H1 (cell line): ENCODE data around the gene RPL3. TPM values are rescaled to one million over a fixed set of nuclear protein-coding genes. Genes with fewer than 3 reads are reported as not detected.

Experiments
- CTCF ChIA-PET: fragments of 300-600 bp; sonication (Branson Sonifier 250); formaldehyde crosslinking; loops from one replicate; lab custom pipeline; 2021; ENCODE audit not compliant: partially characterized antibody; lab: Charles Lee
- POLR2A ChIA-PET: fragments of 300-600 bp; sonication (Branson Sonifier 250); formaldehyde crosslinking; loops from one replicate; lab custom pipeline; 2021; ENCODE audit warnings: inconsistent platforms; ENCODE audit not compliant: partially characterized antibody; lab: Charles Lee
- DNase-seq, 2 experiments: peaks; one replicate each; pipeline versions ENCODE4 v3.0.0 to v3.0.0-alpha.2; 2010 to 2022; ENCODE audit warnings: low spot score in 2 of 2, low read depth in 1 of 2, mixed read lengths in 1 of 2
- FAIRE-seq: peaks from 2 replicates; lab custom pipeline; 2011; peaks lifted over from hg19 to GRCh38; lab: Jason Lieb, UNC
- H2AFZ ChIP-seq: 2 replicates; pipeline ENCODE4 v1.8.1; 2012; ENCODE audit warnings: low read length, inconsistent platforms
- H2AK5ac ChIP-seq: 2 replicates; pipeline ENCODE4 v1.6.1; 2013; ENCODE audit warnings: low read depth, low read length
- H2BK120ac ChIP-seq: replicated peaks from 2 replicates; pipeline ENCODE3; 2013; ENCODE audit warnings: low read depth, low read length, inconsistent platforms
- H2BK12ac ChIP-seq: 2 replicates; pipeline ENCODE4 v1.6.1; 2013; ENCODE audit warnings: low read depth, low read length
- H2BK15ac ChIP-seq: 2 replicates; pipeline ENCODE4 v1.6.1; 2013; ENCODE audit warnings: low read length
- H2BK20ac ChIP-seq: 2 replicates; pipeline ENCODE4 v1.6.1; 2013; ENCODE audit warnings: low read length
- H2BK5ac ChIP-seq: 2 replicates; pipeline ENCODE4 v1.6.1; 2013; ENCODE audit warnings: low read depth, low read length
- H3K14ac ChIP-seq: 2 replicates; pipeline ENCODE4 v1.6.1; 2013; ENCODE audit warnings: inconsistent platforms; ENCODE audit not compliant: insufficient read length
- H3K18ac ChIP-seq: 2 replicates; pipeline ENCODE4 v1.6.1; 2013; ENCODE audit warnings: low read length; ENCODE audit errors: extremely low read depth
- H3K23ac ChIP-seq: 2 replicates; pipeline ENCODE4 v1.6.1; 2013; ENCODE audit warnings: inconsistent platforms; ENCODE audit not compliant: insufficient read length
- H3K23me2 ChIP-seq: 2 replicates; pipeline ENCODE4 v1.6.1; 2013; ENCODE audit warnings: low read depth, low read length
- H3K27ac ChIP-seq: 2 replicates; pipeline ENCODE4 v1.6.1; 2011; ENCODE audit warnings: low read depth, low read length, inconsistent platforms
- H3K27me3 ChIP-seq, 4 experiments: replicated peaks in 1 of 4; 1 replicate in 1 of 4; 2 replicates in 3 of 4; pipeline versions ENCODE4 v1.6.1 to v1.8.1; 2011 to 2013; ENCODE audit warnings: low read length in 3 of 4, mild to moderate bottlenecking in 3 of 4, inconsistent platforms in 2 of 4, mixed read lengths in 2 of 4, moderate library complexity in 1 of 4; ENCODE audit not compliant: control insufficient read depth in 3 of 4, insufficient read depth in 3 of 4; ENCODE audit errors: extremely low read depth in 1 of 4
- H3K36me3 ChIP-seq, 4 experiments: 2 replicates each; pipeline versions ENCODE4 v1.6.1 to v1.8.1; 2011 to 2013; ENCODE audit warnings: mild to moderate bottlenecking in 4 of 4, low read length in 3 of 4, moderate library complexity in 2 of 4, control low read depth in 1 of 4, inconsistent platforms in 1 of 4; ENCODE audit not compliant: insufficient read depth in 4 of 4, control insufficient read depth in 2 of 4
- H3K4ac ChIP-seq: replicated peaks from 2 replicates; pipeline ENCODE3; 2013; ENCODE audit warnings: low read length, low read depth, mixed read lengths, inconsistent platforms; ENCODE audit not compliant: insufficient read length
- H3K4me1 ChIP-seq, 4 experiments: replicated peaks in 1 of 4; 1 replicate in 1 of 4; 2 replicates in 3 of 4; pipeline versions ENCODE4 v1.6.1 to v1.8.1; 2011 to 2013; ENCODE audit warnings: low read length in 3 of 4, inconsistent platforms in 2 of 4, mixed read lengths in 1 of 4; ENCODE audit not compliant: insufficient read depth in 4 of 4, control insufficient read depth in 3 of 4
- H3K4me2 ChIP-seq, 2 experiments: 2 replicates each; pipeline versions ENCODE4 v1.6.1 to v1.8.1; 2011 to 2013; ENCODE audit warnings: low read depth in 2 of 2, low read length in 2 of 2, control low read depth in 1 of 2, inconsistent platforms in 1 of 2, mild to moderate bottlenecking in 1 of 2; ENCODE audit not compliant: insufficient read depth in 1 of 2
- H3K4me3 ChIP-seq, 4 experiments: fragments of 200-600, 300-600 bp in 1 of 4; sonication (generic), shearing (Covaris generic), sonication (Bioruptor Twin) in 1 of 4; 2 replicates each; pipeline versions ENCODE4 v1.5.1 to v1.8.1; 2011 to 2016; ENCODE audit warnings: low read length in 4 of 4, low read depth in 3 of 4, control low read depth in 2 of 4, inconsistent platforms in 2 of 4, mild to moderate bottlenecking in 2 of 4, mixed read lengths in 1 of 4, moderate library complexity in 1 of 4; ENCODE audit not compliant: insufficient read depth in 2 of 4; ENCODE audit errors: extremely low read depth in 1 of 4
- H3K56ac ChIP-seq: replicated peaks from 2 replicates; pipeline ENCODE3; 2013; ENCODE audit warnings: low read depth, mild to moderate bottlenecking, mixed read lengths, low read length, inconsistent platforms; ENCODE audit not compliant: insufficient read length
- H3K79me1 ChIP-seq: 2 replicates; pipeline ENCODE4 v1.6.1; 2013; ENCODE audit warnings: low read depth, low read length, control low read depth
- H3K79me2 ChIP-seq, 2 experiments: 2 replicates each; pipeline versions ENCODE4 v1.6.1 to v1.8.1; 2012 to 2013; ENCODE audit warnings: low read length in 2 of 2, mild to moderate bottlenecking in 2 of 2, inconsistent platforms in 1 of 2; ENCODE audit not compliant: insufficient read depth in 2 of 2, control insufficient read depth in 1 of 2
- H3K9ac ChIP-seq, 4 experiments: replicated peaks in 1 of 4; 1 replicate in 1 of 4; 2 replicates in 3 of 4; pipeline versions ENCODE4 v1.6.1 to v1.8.1; 2011 to 2013; ENCODE audit warnings: low read depth in 3 of 4, low read length in 3 of 4, control low read depth in 2 of 4, mild to moderate bottlenecking in 2 of 4, moderate library complexity in 2 of 4, inconsistent platforms in 1 of 4; ENCODE audit errors: extremely low read depth in 1 of 4
- H3K9me3 ChIP-seq, 2 experiments: 2 replicates each; pipeline versions ENCODE4 v1.6.1 to v1.8.1; 2012 to 2013; ENCODE audit warnings: mild to moderate bottlenecking in 2 of 2, moderate library complexity in 2 of 2, control low read depth in 1 of 2, inconsistent platforms in 1 of 2, low read depth in 1 of 2, low read length in 1 of 2, mixed read lengths in 1 of 2; ENCODE audit not compliant: insufficient read depth in 2 of 2
- H4K20me1 ChIP-seq, 2 experiments: replicated peaks in 1 of 2; 2 replicates each; pipeline versions ENCODE3 to v1.8.1; 2011 to 2013; ENCODE audit warnings: inconsistent platforms in 2 of 2, low read length in 2 of 2, mild to moderate bottlenecking in 1 of 2; ENCODE audit not compliant: insufficient read depth in 2 of 2, control insufficient read depth in 1 of 2
- H4K5ac ChIP-seq: 2 replicates; pipeline ENCODE4 v1.6.1; 2013; ENCODE audit warnings: low read length, low read depth, mixed read lengths, inconsistent platforms; ENCODE audit not compliant: insufficient read length
- H4K8ac ChIP-seq: 2 replicates; pipeline ENCODE4 v1.8.0; 2013; ENCODE audit warnings: mild to moderate bottlenecking, moderate library complexity, low read length, inconsistent platforms; ENCODE audit not compliant: insufficient read depth; ENCODE audit errors: extremely low read depth
- H4K91ac ChIP-seq: replicated peaks from 2 replicates; pipeline ENCODE3; 2013; ENCODE audit warnings: low read length, mixed read lengths, inconsistent platforms; ENCODE audit not compliant: insufficient read length
- ATF2 ChIP-seq: IDR thresholded peaks from 2 replicates; pipeline ENCODE4 v1.6.1; 2012; ENCODE audit warnings: low read length, inconsistent platforms
- CBX8 ChIP-seq: fragments of 300-800, 300-1000 bp; sonication (generic); IDR thresholded peaks from 2 replicates; pipeline ENCODE4 v1.7.1; 2016; ENCODE audit warnings: low read depth, low read length, borderline replicate concordance
- CEBPB ChIP-seq: IDR thresholded peaks from 2 replicates; pipeline ENCODE4 v1.6.1; 2012; ENCODE audit warnings: low read depth, low read length
- CREB1 ChIP-seq: IDR thresholded peaks from 2 replicates; pipeline ENCODE4 v1.6.1; 2012; ENCODE audit warnings: inconsistent platforms
- EGR1 ChIP-seq: IDR thresholded peaks from 2 replicates; pipeline ENCODE4 v1.6.1; 2011; ENCODE audit warnings: low read depth, low read length, borderline replicate concordance
- JUN ChIP-seq: IDR thresholded peaks from 2 replicates; pipeline ENCODE4 v1.6.1; 2011; ENCODE audit warnings: low read depth, mild to moderate bottlenecking, improper control_type of control experiment, low read length
- JUND ChIP-seq: IDR thresholded peaks from 2 replicates; pipeline ENCODE4 v1.6.1; 2011; ENCODE audit warnings: mild to moderate bottlenecking, improper control_type of control experiment, low read length
- SIRT6 ChIP-seq: IDR thresholded peaks from one replicate; pipeline ENCODE4 v1.7.1; 2012; ENCODE audit warnings: low read length, inconsistent platforms
- YY1 ChIP-seq: IDR thresholded peaks from 2 replicates; pipeline ENCODE4 v1.6.1; 2011; ENCODE audit warnings: low read depth, mild to moderate bottlenecking, low read length
- WGBS, 2 experiments: shearing (Covaris generic) in 1 of 2; methylation state at CpG; one replicate each; pipeline versions ENCODE4 v1.1.6 to v1.1.7; 2013 to 2015; ENCODE audit warnings: low lambda C conversion rate in 2 of 2, mixed read lengths in 2 of 2, inconsistent platforms in 1 of 2, low coverage in 1 of 2, missing lambda C conversion rate in 1 of 2; ENCODE audit not compliant: insufficient replicate concordance in 2 of 2, insufficient coverage in 1 of 2, insufficient read length in 1 of 2; ENCODE audit errors: extremely low coverage in 1 of 2, missing lambda C conversion rate in 1 of 2; 5-methylcytosine and 5-hydroxymethylcytosine counted together
- polyA plus RNA-seq, 7 experiments: library from polyadenylated mRNA; depleted of rRNA in 3 of 7; stranded (reverse) in 5 of 7; unstranded in 2 of 7; fragments of >200 nt in 5 of 7; fragments of 200-250 nt in 2 of 7; gene quantifications; 1 replicate in 5 of 7; 2 replicates in 1 of 7; 4 replicates in 1 of 7; pipeline versions ENCODE4 v1.2.1 to v1.2.3, GENCODE V29; 2011 to 2013; ENCODE audit warnings: missing spikeins in 2 of 7, mixed read lengths in 2 of 7
- total RNA-seq: library from RNA; stranded (reverse); fragmentation: NEBNext Ultra II Directional; extraction: Animal tissue kit (Norgen Biotek cat#: 25700); gene quantifications from 2 replicates; pipeline ENCODE4 v1.2.1, GENCODE V29; 2021

The RPL3 gene
- total and polyA plus RNA-seq, 2 of the 8 experiments (the other 6 are each of a cell fraction or from before 2014, with no cell fraction given), result 2,865 to 5,466 TPM

GRCh38 chr22:39348909-39349505 is 29.6 kb upstream of the RPL3 start:
- peaks cover 0 to 4% (median 4%) of the 10 kb centered on the region in 4 experiments; a peak in 2 of 7 replicates for H3K27me3 ChIP-seq
- H2BK5ac ChIP-seq, result peak overlapping the region; percentile 13; the same call in 1 of the 2 replicates
- H3K4me1 ChIP-seq, result peaks cover 7 to 29% (median 19%) of the 10 kb centered on the region in 4 experiments
- no peak overlapping the region for H3K23ac ChIP-seq
- POLR2A ChIA-PET, result interaction anchor here (0.8 to 22.5 kb wide), 8 partner anchors 12 to 198 kb away, joined by 3 to 413 read pairs (median 3); partner anchors contain the start of genes ATF4, RPL3 and TAB1
- peak overlapping the region; percentile 47 to 78 (median 58) for H3K4me3 ChIP-seq
- H3K4me2 ChIP-seq, result peak overlapping the region; percentile 86 to 91
- DNase-seq, result no peak
- peaks cover 0 to 5% of the 10 kb centered on the region in 2 experiments; a peak in 1 of 4 replicates for H3K79me2 ChIP-seq
- no peak overlapping the region for H2BK120ac ChIP-seq
- no peak overlapping the region for H4K5ac ChIP-seq
- TF ChIP-seq CEBPB, result peak; percentile 92
- TF ChIP-seq CBX8, result no peak
- TF ChIP-seq JUND, result peak; percentile 89
- no peak for TF ChIP-seq SIRT6
- no peak for TF ChIP-seq YY1
- no peak for TF ChIP-seq EGR1
- TF ChIP-seq JUN, result 0 out of 2 replicates have a peak, but pooled peaks have one; percentile 28
- peak; percentile 85; the same call in 1 of the 2 replicates for TF ChIP-seq ATF2
- 0 out of 2 replicates have a peak, but pooled peaks have one; percentile 33 for TF ChIP-seq CREB1
- TF ChIP-seq, all 59 proteins: peak for 5
- H3K18ac ChIP-seq, result peak overlapping the region; percentile 68
- H3K14ac ChIP-seq, result no peak overlapping the region
- WGBS, 2 experiments, result 44% methylated on average over 11 of the region's 11 CpGs; no CpG with 5 or more reads in 1 of the 2 experiments
- H2BK20ac ChIP-seq, result peak overlapping the region; percentile 40
- FAIRE-seq, result no peak
- no peaks in the 10 kb centered on the region for H3K36me3 ChIP-seq
- peak overlapping the region; percentile 54; the same call in 1 of the 2 replicates for H4K8ac ChIP-seq
- H3K9ac ChIP-seq, result 0 out of 7 replicates have a peak overlapping the region, but pooled peaks of 1 of the 4 experiments have one; percentile 1
- H3K27ac ChIP-seq, result no peak overlapping the region
- peaks cover 7% of the 10 kb centered on the region for H3K79me1 ChIP-seq
- peaks cover 0 to 5% of the 10 kb centered on the region in 2 experiments for H4K20me1 ChIP-seq
- H2BK12ac ChIP-seq, result peak overlapping the region; percentile 69; the same call in 1 of the 2 replicates
- no peak overlapping the region for H2AK5ac ChIP-seq
- CTCF ChIA-PET, result interaction anchor here (0.5 to 2.4 kb wide), 7 partner anchors 18 to 226 kb away, joined by 3 to 10 read pairs (median 4); no protein-coding TSS in a partner anchor
- no peaks in the 10 kb centered on the region for H3K9me3 ChIP-seq
- peak overlapping the region; percentile 55; the same call in 1 of the 2 replicates for H2BK15ac ChIP-seq
- H4K91ac ChIP-seq, result peak overlapping the region; percentile 18
- peak overlapping the region; percentile 91; the same call in 1 of the 2 replicates for H2AFZ ChIP-seq
- H3K56ac ChIP-seq, result no peak overlapping the region
- no peak overlapping the region for H3K4ac ChIP-seq
- H3K23me2 ChIP-seq, result peaks cover 13% of the 10 kb centered on the region
